ENCODE data around the gene WNT7A. TPM values are rescaled to one million over a fixed set of nuclear protein-coding genes. Genes with fewer than 3 reads are reported as not detected.

WNT7A gene
- total RNA-seq, 1 experiment from 2014 or later: 0.34 TPM

DNA sequence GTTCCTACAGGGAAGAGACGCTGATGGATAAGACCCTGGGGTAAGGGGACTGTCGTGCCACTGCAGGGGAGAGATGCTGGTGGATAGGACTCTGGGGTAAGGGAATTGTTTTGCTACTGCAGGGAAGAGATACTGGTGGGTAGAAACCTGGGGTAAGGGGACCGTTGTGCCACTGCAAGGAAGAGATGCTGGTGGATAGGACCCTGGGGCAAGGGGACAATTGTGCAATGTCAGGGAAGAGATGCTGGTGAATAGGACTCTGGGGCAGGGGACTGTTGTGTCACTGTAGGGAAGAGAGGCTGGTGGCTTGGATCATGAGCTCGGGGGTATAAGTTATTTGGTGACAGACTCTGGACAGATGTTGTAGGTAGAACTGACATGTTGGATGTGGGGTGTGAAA is 37.6 kb downstream of the WNT7A start:
- Histone ChIP-seq H3K9me3 (ENCODE audit: control insufficient read depth in 1 of 2, insufficient read depth in 1 of 2, low read depth in 1 of 2, low read length in 2 of 2) (no peaks in the 10 kb centered on the region), H3K36me3 (ENCODE audit: control insufficient read depth in 1 of 2, insufficient read depth in 2 of 2, low read length in 2 of 2) (no peaks in the 10 kb centered on the region), H3K9ac (ENCODE audit: low read length) (no peak overlapping the region), H3K4me3 (replicated peaks in 1 of 2; ENCODE audit: low read depth in 1 of 2, low read length in 2 of 2) (no peak overlapping the region), H3K4me1 (ENCODE audit: control insufficient read depth in 1 of 2, insufficient read depth in 2 of 2, low read length in 2 of 2) (peaks cover 0 to 28% of the 10 kb centered on the region in 2 experiments; a peak in 2 of 4 replicates), H3K79me2 (ENCODE audit: insufficient read depth, low read length) (no peaks in the 10 kb centered on the region), H2AFZ (ENCODE audit: low read depth, low read length, poor library complexity, severe bottlenecking) (no peak overlapping the region), H3K4me2 (ENCODE audit: low read length) (no peak overlapping the region), H3K27ac (ENCODE audit: low read depth, low read length) (no peak overlapping the region), H3K9me2 (ENCODE audit: insufficient read depth) (no peaks in the 10 kb centered on the region), H3K27me3 (ENCODE audit: insufficient read depth, low read length) (no peaks in the 10 kb centered on the region), H4K20me1 (ENCODE audit: insufficient read depth) (no peaks in the 10 kb centered on the region)
- CTCF ChIA-PET: no interaction called here
- ATAC-seq (no peak), DNase-seq (ENCODE audit: low read depth, low spot score) (no peak)
- POLR2A ChIA-PET: no interaction called here
- TF ChIP-seq, protein P1, sequence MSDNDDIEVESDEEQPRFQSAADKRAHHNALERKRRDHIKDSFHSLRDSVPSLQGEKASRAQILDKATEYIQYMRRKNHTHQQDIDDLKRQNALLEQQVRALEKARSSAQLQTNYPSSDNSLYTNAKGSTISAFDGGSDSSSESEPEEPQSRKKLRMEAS (IDR thresholded peaks at IDR 0.05): no peak
- TF ChIP-seq EGR1 (IDR thresholded peaks at IDR 0.05; ENCODE audit: low read depth): no peak
- no peak for TF ChIP-seq POLR2AphosphoS5 (IDR thresholded peaks at IDR 0.05; ENCODE audit: low read depth, low read length)
- BruUV-seq (replicated peaks): no TSS peak
- RAD21 ChIA-PET (ENCODE audit: low non-redundant PET in 1 of 2, low total read pairs in 2 of 2, uncharacterized antibody in 2 of 2, unreplicated experiment in 2 of 2): no interaction called here
- intact Hi-C loops (cut with micrococcal nuclease): no loop called here

DNA sequence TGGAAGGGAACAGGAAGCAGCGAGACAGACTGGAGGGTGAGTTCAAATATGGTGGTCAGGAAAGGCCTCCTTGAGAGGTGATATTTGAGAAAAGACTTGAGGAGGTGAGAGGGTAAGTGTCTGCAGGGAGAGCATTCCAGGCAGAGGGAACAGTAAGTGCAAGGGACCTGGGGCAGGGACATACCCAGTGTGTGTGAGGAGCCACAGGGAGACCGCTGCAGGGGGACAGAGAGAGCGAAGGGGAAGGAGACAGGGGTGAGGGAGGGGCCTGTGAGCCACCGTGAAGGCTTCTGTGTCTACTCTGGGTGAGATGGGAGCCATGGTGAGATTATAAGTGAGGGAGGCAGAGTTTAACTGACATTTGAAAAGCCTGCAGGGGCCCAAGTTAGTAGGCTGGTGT is 38.0 kb downstream of the WNT7A start:
- intact Hi-C loops (cut with micrococcal nuclease): no loop called here
- ATAC-seq (no peak), DNase-seq (ENCODE audit: low read depth, low spot score) (no peak)
- TF ChIP-seq, protein P2, sequence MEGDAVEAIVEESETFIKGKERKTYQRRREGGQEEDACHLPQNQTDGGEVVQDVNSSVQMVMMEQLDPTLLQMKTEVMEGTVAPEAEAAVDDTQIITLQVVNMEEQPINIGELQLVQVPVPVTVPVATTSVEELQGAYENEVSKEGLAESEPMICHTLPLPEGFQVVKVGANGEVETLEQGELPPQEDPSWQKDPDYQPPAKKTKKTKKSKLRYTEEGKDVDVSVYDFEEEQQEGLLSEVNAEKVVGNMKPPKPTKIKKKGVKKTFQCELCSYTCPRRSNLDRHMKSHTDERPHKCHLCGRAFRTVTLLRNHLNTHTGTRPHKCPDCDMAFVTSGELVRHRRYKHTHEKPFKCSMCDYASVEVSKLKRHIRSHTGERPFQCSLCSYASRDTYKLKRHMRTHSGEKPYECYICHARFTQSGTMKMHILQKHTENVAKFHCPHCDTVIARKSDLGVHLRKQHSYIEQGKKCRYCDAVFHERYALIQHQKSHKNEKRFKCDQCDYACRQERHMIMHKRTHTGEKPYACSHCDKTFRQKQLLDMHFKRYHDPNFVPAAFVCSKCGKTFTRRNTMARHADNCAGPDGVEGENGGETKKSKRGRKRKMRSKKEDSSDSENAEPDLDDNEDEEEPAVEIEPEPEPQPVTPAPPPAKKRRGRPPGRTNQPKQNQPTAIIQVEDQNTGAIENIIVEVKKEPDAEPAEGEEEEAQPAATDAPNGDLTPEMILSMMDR (IDR thresholded peaks at IDR 0.05 in 2 of 3, conservative IDR thresholded peaks at IDR 0.05 in 1 of 3; ENCODE audit: borderline replicate concordance in 1 of 3, insufficient read depth in 1 of 3, low read depth in 2 of 3, low read length in 2 of 3): no peak
- TF ChIP-seq JUND (IDR thresholded peaks at IDR 0.05) (no peak), SIN3A (IDR thresholded peaks at IDR 0.05; ENCODE audit: low read depth) (no peak), CEBPB (IDR thresholded peaks at IDR 0.05; ENCODE audit: low read depth) (no peak), ELF1 (IDR thresholded peaks at IDR 0.05; ENCODE audit: borderline replicate concordance, low read depth) (no peak), RAD21 (IDR thresholded peaks at IDR 0.05; ENCODE audit: low read depth) (no peak), EGR1 (IDR thresholded peaks at IDR 0.05; ENCODE audit: low read depth) (no peak), POLR2A (IDR thresholded peaks at IDR 0.05; ENCODE audit: borderline replicate concordance, extremely low read depth, insufficient read depth, insufficient read length) (no peak), EZH2 (IDR thresholded peaks at IDR 0.05) (no peak), CBX3 (IDR thresholded peaks at IDR 0.05; ENCODE audit: low read depth) (no peak), SRF (IDR thresholded peaks at IDR 0.05; ENCODE audit: low read depth) (no peak), FOSL1 (IDR thresholded peaks at IDR 0.05; ENCODE audit: low read depth) (no peak), ZFX (IDR thresholded peaks at IDR 0.05) (no peak), EZH2phosphoT487 (IDR thresholded peaks at IDR 0.05; ENCODE audit: borderline replicate concordance) (no peak)
- TF ChIP-seq, protein P3, sequence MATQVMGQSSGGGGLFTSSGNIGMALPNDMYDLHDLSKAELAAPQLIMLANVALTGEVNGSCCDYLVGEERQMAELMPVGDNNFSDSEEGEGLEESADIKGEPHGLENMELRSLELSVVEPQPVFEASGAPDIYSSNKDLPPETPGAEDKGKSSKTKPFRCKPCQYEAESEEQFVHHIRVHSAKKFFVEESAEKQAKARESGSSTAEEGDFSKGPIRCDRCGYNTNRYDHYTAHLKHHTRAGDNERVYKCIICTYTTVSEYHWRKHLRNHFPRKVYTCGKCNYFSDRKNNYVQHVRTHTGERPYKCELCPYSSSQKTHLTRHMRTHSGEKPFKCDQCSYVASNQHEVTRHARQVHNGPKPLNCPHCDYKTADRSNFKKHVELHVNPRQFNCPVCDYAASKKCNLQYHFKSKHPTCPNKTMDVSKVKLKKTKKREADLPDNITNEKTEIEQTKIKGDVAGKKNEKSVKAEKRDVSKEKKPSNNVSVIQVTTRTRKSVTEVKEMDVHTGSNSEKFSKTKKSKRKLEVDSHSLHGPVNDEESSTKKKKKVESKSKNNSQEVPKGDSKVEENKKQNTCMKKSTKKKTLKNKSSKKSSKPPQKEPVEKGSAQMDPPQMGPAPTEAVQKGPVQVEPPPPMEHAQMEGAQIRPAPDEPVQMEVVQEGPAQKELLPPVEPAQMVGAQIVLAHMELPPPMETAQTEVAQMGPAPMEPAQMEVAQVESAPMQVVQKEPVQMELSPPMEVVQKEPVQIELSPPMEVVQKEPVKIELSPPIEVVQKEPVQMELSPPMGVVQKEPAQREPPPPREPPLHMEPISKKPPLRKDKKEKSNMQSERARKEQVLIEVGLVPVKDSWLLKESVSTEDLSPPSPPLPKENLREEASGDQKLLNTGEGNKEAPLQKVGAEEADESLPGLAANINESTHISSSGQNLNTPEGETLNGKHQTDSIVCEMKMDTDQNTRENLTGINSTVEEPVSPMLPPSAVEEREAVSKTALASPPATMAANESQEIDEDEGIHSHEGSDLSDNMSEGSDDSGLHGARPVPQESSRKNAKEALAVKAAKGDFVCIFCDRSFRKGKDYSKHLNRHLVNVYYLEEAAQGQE (IDR thresholded peaks at IDR 0.05; ENCODE audit: low read depth): no peak
- TF ChIP-seq, protein P4, sequence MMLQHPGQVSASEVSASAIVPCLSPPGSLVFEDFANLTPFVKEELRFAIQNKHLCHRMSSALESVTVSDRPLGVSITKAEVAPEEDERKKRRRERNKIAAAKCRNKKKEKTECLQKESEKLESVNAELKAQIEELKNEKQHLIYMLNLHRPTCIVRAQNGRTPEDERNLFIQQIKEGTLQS (IDR thresholded peaks at IDR 0.05): no peak
- TF ChIP-seq, protein P1 (IDR thresholded peaks at IDR 0.05): no peak
- ChIA-PET POLR2A (no interaction called here), CTCF (no interaction called here), RAD21 (ENCODE audit: low non-redundant PET in 1 of 2, low total read pairs in 2 of 2, uncharacterized antibody in 2 of 2, unreplicated experiment in 2 of 2) (no interaction called here)
- Histone ChIP-seq H4K20me1 (ENCODE audit: insufficient read depth) (no peaks in the 10 kb centered on the region), H3K4me3 (replicated peaks in 1 of 2; ENCODE audit: low read depth in 1 of 2, low read length in 2 of 2) (no peak overlapping the region), H3K9ac (ENCODE audit: low read length) (no peak overlapping the region), H3K9me3 (ENCODE audit: control insufficient read depth in 1 of 2, insufficient read depth in 1 of 2, low read depth in 1 of 2, low read length in 2 of 2) (no peaks in the 10 kb centered on the region), H3K36me3 (ENCODE audit: control insufficient read depth in 1 of 2, insufficient read depth in 2 of 2, low read length in 2 of 2) (no peaks in the 10 kb centered on the region), H3K9me2 (ENCODE audit: insufficient read depth) (no peaks in the 10 kb centered on the region), H3K4me1 (ENCODE audit: control insufficient read depth in 1 of 2, insufficient read depth in 2 of 2, low read length in 2 of 2) (peaks cover 0 to 28% of the 10 kb centered on the region in 2 experiments; a peak in 2 of 4 replicates), H3K27ac (ENCODE audit: low read depth, low read length) (no peak overlapping the region), H3K27me3 (ENCODE audit: insufficient read depth, low read length) (no peaks in the 10 kb centered on the region), H2AFZ (ENCODE audit: low read depth, low read length, poor library complexity, severe bottlenecking) (no peak overlapping the region), H3K4me2 (ENCODE audit: low read length) (no peak overlapping the region), H3K79me2 (ENCODE audit: insufficient read depth, low read length) (no peaks in the 10 kb centered on the region)
- BruUV-seq (replicated peaks): no TSS peak
